A549 (cell line): ENCODE measurements around the gene CMA1.

Experiments used
- CEBPB ChIP-seq, 2 experiments: fragments of >200 bp in 1 of 2; sonication (Bioruptor Twin) in 1 of 2; formaldehyde crosslinking in 1 of 2; IDR thresholded peaks; 2 replicates each; pipeline ENCODE4 v1.6.1; 2012 to 2016
- CHD2 ChIP-seq: fragments of 150-350 bp; IDR thresholded peaks from 2 replicates; pipeline ENCODE4 v1.6.1; 2014; ENCODE audit warnings: low read length; ENCODE audit not compliant: partially characterized antibody
- CTCF ChIP-seq: fragments of >200 bp; sonication (Bioruptor Twin); formaldehyde crosslinking; IDR thresholded peaks from 3 replicates; pipeline ENCODE4 v1.5.1; 2016
- E2F6 ChIP-seq: IDR thresholded peaks from 2 replicates; pipeline ENCODE4 v1.6.1; 2012; ENCODE audit warnings: low read depth, borderline replicate concordance
- POLR2A ChIP-seq: IDR thresholded peaks from 2 replicates; pipeline ENCODE4 v1.6.1; 2012; ENCODE audit warnings: mild to moderate bottlenecking, low read length
- POLR2AphosphoS2 ChIP-seq: conservative IDR thresholded peaks from 2 replicates; pipeline ENCODE4 v1.6.1; 2012; ENCODE audit warnings: low read length, improper control_type of control experiment, inconsistent platforms
- RAD21 ChIP-seq, 2 experiments: fragments of >200 bp in 1 of 2; sonication (Bioruptor Twin) in 1 of 2; formaldehyde crosslinking in 1 of 2; IDR thresholded peaks in 1 of 2; conservative IDR thresholded peaks in 1 of 2; 2 replicates in 1 of 2; 3 replicates in 1 of 2; pipeline ENCODE4 v1.6.1; 2012 to 2018; ENCODE audit warnings: inconsistent platforms in 1 of 2
- SREBF2 ChIP-seq: fragments of 450-650 bp; IDR thresholded peaks from 2 replicates; pipeline ENCODE4 v1.6.1; 2014; ENCODE audit warnings: mild to moderate bottlenecking, moderate library complexity
- ZFP36 ChIP-seq: fragments of 450-650 bp; IDR thresholded peaks from 2 replicates; pipeline ENCODE4 v1.6.1; 2014; ENCODE audit warnings: borderline replicate concordance; ENCODE audit not compliant: partially characterized antibody

- TF ChIP-seq POLR2A (no peak), RAD21 (conservative IDR thresholded peaks at IDR 0.05 in 1 of 2, IDR thresholded peaks at IDR 0.05 in 1 of 2) (no peak), CTCF (no peak), SREBF2 (no peak), POLR2AphosphoS2 (no peak), CEBPB (IDR thresholded peaks at IDR 0.05) (no peak), E2F6 (no peak), ZFP36 (no peak), CHD2 (no peak)
Measured at GRCh38 chr14:24513009-24513408, 4.9 kb upstream of the CMA1 start.
